Measurements from ENCODE around the gene RPS18.

GRCh38 chr6:33273129-33273923 is 1.5 kb downstream of the RPS18 start:
- TF ChIP-seq POLR2AphosphoS5 (IDR thresholded peaks at IDR 0.05; ENCODE audit: low read depth, low read length) (peak; percentile 57), POLR2A (IDR thresholded peaks at IDR 0.05; ENCODE audit: low read depth, low read length) (no peak), TAF1 (IDR thresholded peaks at IDR 0.05; ENCODE audit: low read depth, low read length) (no peak)

All from GM12891 (cell line).